Natural killer cell (primary cell): ENCODE results near the gene NUDCD3. TPM values are rescaled to one million over a fixed set of nuclear protein-coding genes. Genes with fewer than 3 reads are reported as not detected.

Experiments used
- ATAC-seq, 3 donors: fragments of 150-1000 bp in 2 of 3; fragments of 200-7000 bp in 1 of 3; cut with Tn5 transposase; 1 replicate in 1 of 3; 2 replicates in 2 of 3; pipeline ENCODE4 v1.10.0; 2021; ENCODE audit warnings: mild to moderate bottlenecking in 2 of 3, moderate library complexity in 2 of 3
- DNase-seq, 2 donors: peaks; one replicate each; pipeline versions ENCODE4 v3.0.0 to v3.0.0-alpha.2; 2013 to 2021; ENCODE audit warnings: mixed read lengths in 1 of 2
- H3K27ac ChIP-seq: one replicate; pipeline ENCODE4 v1.5.1; 2013; ENCODE audit warnings: mild to moderate bottlenecking, low read length
- H3K27me3 ChIP-seq: one replicate; pipeline ENCODE4 v1.6.1; 2013; ENCODE audit warnings: low read length; ENCODE audit not compliant: control insufficient read depth, insufficient read depth
- H3K36me3 ChIP-seq: one replicate; pipeline ENCODE4 v1.6.1; 2013; ENCODE audit warnings: low read length; ENCODE audit not compliant: control insufficient read depth, insufficient read depth
- H3K4me1 ChIP-seq: one replicate; pipeline ENCODE4 v1.6.1; 2013; ENCODE audit warnings: low read length; ENCODE audit not compliant: control insufficient read depth, insufficient read depth
- H3K4me3 ChIP-seq: one replicate; pipeline ENCODE4 v1.5.1; 2013; ENCODE audit warnings: low read length
- H3K9me3 ChIP-seq: one replicate; pipeline ENCODE4 v1.6.1; 2013; ENCODE audit warnings: low read length; ENCODE audit not compliant: control insufficient read depth, insufficient read depth
- H3K27ac Mint-ChIP-seq, 2 donors: one replicate each; pipeline ENCODE4 v1.8.0; 2022; ENCODE audit warnings: mild to moderate bottlenecking in 2 of 2, mixed read lengths in 2 of 2, moderate library complexity in 1 of 2
- H3K27me3 Mint-ChIP-seq, 2 donors: one replicate each; pipeline ENCODE4 v1.8.0; 2022; ENCODE audit warnings: low read depth in 2 of 2, mixed read lengths in 2 of 2
- H3K36me3 Mint-ChIP-seq: one replicate; pipeline ENCODE4 v1.8.0; 2022; ENCODE audit warnings: mixed read lengths
- H3K4me1 Mint-ChIP-seq, 2 donors: one replicate each; pipeline ENCODE4 v1.8.0; 2022; ENCODE audit warnings: mixed read lengths in 2 of 2
- H3K4me3 Mint-ChIP-seq: one replicate; pipeline ENCODE4 v1.8.0; 2022; ENCODE audit warnings: mild to moderate bottlenecking, moderate library complexity, mixed read lengths
- H3K9me3 Mint-ChIP-seq, 2 donors: one replicate each; pipeline ENCODE4 v1.8.0; 2022; ENCODE audit warnings: mixed read lengths in 2 of 2
- CTCF ChIP-seq: fragments of 200-600 bp; IDR thresholded peaks from one replicate; pipeline ENCODE4 v1.8.0; 2022; ENCODE audit warnings: antibody characterized with exemption
- WGBS: methylation state at CpG from one replicate; pipeline ENCODE4 v1.1.7; 2013; ENCODE audit warnings: missing lambda C conversion rate; ENCODE audit not compliant: insufficient coverage; 5-methylcytosine and 5-hydroxymethylcytosine counted together
- intact Hi-C: fragments of 100-400 bp; cut with micrococcal nuclease; formaldehyde crosslinking; loops from one replicate; pipeline ENCODE4 v1.14.2; 2022
- total RNA-seq, 4 donors: library from RNA; stranded (reverse); fragments of 120-200 nt in 1 of 4; gene quantifications; one replicate each; pipeline versions ENCODE4 v1.2.3 to v1.2.4, GENCODE V29; 2013 to 2022

Gene NUDCD3
- total RNA-seq, 3 donors from 2014 or later (not counting 1 experiment from before 2014, with no cell fraction given) = 50.1 to 79.9 (median 68.7) TPM

DNA sequence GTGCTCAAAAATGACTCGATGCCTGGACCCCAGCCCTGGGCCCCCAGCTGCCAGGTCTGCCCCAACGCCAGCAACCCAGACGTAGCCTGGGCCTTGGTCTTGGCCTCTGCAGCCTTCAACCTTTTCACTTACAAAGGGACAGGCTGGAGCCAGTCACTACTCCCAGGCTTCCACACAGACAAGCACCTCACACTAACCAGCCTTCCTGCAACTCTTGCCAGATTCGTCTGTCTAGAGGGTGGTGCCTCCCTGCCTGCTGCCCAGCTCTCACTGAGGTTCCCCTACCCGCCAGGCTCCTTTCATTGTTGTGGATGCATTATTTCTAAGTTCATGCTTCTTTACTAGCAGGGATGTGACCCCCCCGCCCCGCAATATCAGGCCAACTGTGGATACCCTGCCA, 56.3 kb downstream of the NUDCD3 start:
- H3K27me3 Mint-ChIP-seq = no peaks in the 10 kb centered on the region
- Histone ChIP-seq H3K36me3 (peaks cover 2% of the 10 kb centered on the region), H3K27me3 (no peaks in the 10 kb centered on the region), H3K4me1 (no peaks in the 10 kb centered on the region), H3K27ac (no peak overlapping the region), H3K4me3 (no peak overlapping the region), H3K9me3 (no peaks in the 10 kb centered on the region)
- 92% methylated on average over 7 of the region's 7 CpGs for WGBS
- H3K27ac Mint-ChIP-seq = no peak overlapping the region
- intact Hi-C loops = loop anchor here (5.0 kb wide), 1 partner anchor 43 kb away; no protein-coding TSS in a partner anchor
- no peak for DNase-seq
- no peaks in the 10 kb centered on the region for H3K36me3 Mint-ChIP-seq
- TF ChIP-seq CTCF = no peak
- peaks cover 22 to 44% of the 10 kb centered on the region in 2 donors for H3K4me1 Mint-ChIP-seq
- no peaks in the 10 kb centered on the region for H3K9me3 Mint-ChIP-seq
- no peak overlapping the region for H3K4me3 Mint-ChIP-seq
- ATAC-seq = no peak

DNA sequence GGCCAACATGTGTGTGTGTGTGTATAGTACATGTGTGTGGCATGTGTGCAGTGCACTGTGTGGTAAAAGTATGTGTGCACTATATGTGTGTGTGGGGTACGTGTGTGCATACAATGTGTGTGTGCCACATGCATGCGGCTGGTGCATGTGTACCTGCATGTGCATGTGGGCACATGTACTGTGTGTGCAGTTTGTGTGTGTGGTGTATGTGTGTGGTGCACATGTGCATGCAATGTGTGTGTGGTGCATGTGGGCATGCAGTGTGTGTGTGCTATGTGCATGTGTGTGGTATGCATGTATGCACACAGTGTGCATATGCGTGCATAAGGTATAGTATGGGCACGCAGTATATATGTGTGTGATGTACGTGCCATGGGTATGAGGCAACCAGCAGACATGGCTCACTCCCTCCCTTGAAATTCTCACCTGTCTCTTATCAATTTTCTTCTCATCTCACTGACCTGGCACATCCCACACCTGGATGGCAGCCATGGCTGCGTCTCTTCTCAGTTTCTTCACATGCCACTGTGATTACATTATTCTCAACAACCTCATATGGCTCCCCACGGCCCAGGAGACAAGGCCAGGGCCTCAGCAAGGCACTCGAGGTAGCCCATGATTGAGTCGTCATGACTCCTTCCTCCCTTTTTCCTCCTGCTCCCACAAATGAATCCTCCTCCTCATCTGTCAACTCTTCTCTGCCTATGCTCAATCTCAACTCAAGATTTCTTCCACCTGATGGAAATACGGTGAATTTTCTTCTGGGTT, 57.0 kb downstream of the NUDCD3 start:
- Mint-ChIP-seq H3K9me3 (no peaks in the 10 kb centered on the region), H3K27me3 (no peaks in the 10 kb centered on the region), H3K27ac (no peak overlapping the region), H3K4me1 (peaks cover 22 to 43% of the 10 kb centered on the region in 2 donors), H3K4me3 (no peak overlapping the region), H3K36me3 (no peaks in the 10 kb centered on the region)
- ATAC-seq = peak in 1 of 3 donors; percentile 32
- intact Hi-C loops = loop anchor here (5.0 kb wide), 1 partner anchor 44 kb away; no protein-coding TSS in a partner anchor
- Histone ChIP-seq H3K4me1 (no peaks in the 10 kb centered on the region), H3K4me3 (no peak overlapping the region), H3K27me3 (no peaks in the 10 kb centered on the region), H3K27ac (no peak overlapping the region), H3K36me3 (no peaks in the 10 kb centered on the region), H3K9me3 (no peaks in the 10 kb centered on the region)
- WGBS = 93% methylated on average over 9 of the region's 10 CpGs
- no peak for TF ChIP-seq CTCF
- no peak for DNase-seq

GRCh38 chr7:44432381-44432977, 58.0 kb downstream of the NUDCD3 start:
- no peak for TF ChIP-seq CTCF
- H3K27ac Mint-ChIP-seq = no peak overlapping the region
- 92% methylated on average over 6 of the region's 6 CpGs for WGBS
- Histone ChIP-seq H3K27ac (no peak overlapping the region), H3K4me3 (no peak overlapping the region), H3K9me3 (no peaks in the 10 kb centered on the region), H3K4me1 (no peaks in the 10 kb centered on the region), H3K36me3 (peaks cover 2% of the 10 kb centered on the region), H3K27me3 (no peaks in the 10 kb centered on the region)
- H3K4me1 Mint-ChIP-seq = peaks cover 22 to 43% of the 10 kb centered on the region in 2 donors
- ATAC-seq (no peak), DNase-seq (no peak)
- H3K36me3 Mint-ChIP-seq = no peaks in the 10 kb centered on the region
- intact Hi-C loops = loop anchor here (5.0 kb wide), 1 partner anchor 45 kb away; no protein-coding TSS in a partner anchor
- H3K4me3 Mint-ChIP-seq = no peak overlapping the region
- no peaks in the 10 kb centered on the region for H3K9me3 Mint-ChIP-seq
- H3K27me3 Mint-ChIP-seq = no peaks in the 10 kb centered on the region
